ENCODE results near the gene LRRC37A2.
"Not testable (repeated sequence)": the region's sequence is repeated elsewhere in the genome, so short reads cannot be mapped to it uniquely, and the experiment has no call there.

GRCh38 chr17:46499437-46500139, 12.7 kb upstream of the LRRC37A2 start:
- not testable (repeated sequence) for TF ChIP-seq CTCF, POLR2A (IDR thresholded peaks at IDR 0.05)
